HG03439 (cell line): ENCODE data around the gene CNOT3.
"Not testable (repeated sequence)": the region's sequence is repeated elsewhere in the genome, so short reads cannot be mapped to it uniquely, and the experiment has no call there.

Experiments
- ATAC-seq: cut with Tn5 transposase; IDR thresholded peaks from one replicate; pipeline ENCODE4 v1.9.1; 2021; ENCODE audit warnings: mild to moderate bottlenecking, moderate library complexity; ENCODE audit not compliant: unreplicated experiment

The CNOT3 gene

DNA sequence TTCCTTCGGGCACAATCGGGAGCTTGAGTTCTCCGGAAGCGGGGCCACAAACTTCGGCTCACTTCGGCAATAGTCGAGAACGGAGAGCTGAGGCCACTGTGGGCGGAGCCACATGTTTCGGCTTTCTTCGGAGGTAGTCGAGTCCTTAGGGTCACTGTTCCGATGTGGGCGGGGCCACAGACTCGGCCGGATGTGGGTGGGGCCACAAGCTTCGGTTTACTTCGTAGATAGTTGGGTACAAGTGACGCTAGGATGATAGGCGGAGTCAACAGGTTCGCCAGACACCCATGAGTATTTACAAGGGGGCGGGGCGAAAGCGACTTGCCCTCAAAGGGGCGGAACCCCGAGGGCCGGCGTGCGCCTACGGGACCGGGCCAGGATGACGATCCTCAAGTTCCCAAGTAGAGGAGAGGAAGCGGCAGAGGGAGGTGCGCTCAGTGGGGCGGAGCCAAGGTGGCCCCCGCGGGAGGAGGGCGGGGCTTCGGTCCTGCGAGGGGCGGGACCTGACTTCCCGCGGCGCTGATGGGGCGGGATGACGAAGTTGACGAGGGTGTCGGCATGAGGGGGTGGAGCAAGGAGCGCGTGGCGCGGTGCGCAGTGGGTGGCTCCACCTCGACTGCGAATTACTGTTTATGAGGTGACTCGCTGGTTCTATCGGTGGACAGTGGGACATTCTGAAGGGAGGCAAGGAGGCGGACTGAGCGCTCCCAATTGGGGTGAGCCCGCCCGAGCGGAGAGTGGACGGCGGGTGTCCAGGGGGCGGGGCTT lies 52.4 kb downstream of the CNOT3 start:
- peak; percentile 52 for ATAC-seq

DNA sequence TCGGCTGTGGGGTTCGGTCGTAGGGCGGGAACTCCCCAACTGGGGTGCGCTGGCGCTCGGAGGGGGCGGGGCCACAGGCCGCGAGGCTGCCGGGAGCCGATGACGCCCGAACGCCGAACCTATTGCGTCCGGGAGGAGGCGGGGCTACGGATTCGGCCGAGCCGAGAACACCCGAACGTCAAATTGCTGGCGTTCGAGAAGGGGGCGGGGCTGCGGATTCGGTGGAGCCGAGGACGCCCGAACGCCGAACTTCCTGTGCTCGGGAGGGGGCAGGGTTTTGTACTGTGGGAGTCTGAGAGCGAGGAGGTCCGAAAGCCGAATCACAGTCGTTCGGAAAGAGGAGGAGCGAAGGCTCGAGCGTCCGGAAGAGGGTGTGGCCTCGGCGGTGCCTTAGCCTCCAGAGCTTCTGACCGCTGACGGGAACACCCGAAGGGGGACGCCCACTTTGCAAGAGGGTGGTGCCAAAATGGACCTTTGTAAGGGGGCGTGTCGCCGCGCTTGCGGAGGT lies 53.0 kb downstream of the CNOT3 start:
- ATAC-seq, result peak; percentile 51

DNA sequence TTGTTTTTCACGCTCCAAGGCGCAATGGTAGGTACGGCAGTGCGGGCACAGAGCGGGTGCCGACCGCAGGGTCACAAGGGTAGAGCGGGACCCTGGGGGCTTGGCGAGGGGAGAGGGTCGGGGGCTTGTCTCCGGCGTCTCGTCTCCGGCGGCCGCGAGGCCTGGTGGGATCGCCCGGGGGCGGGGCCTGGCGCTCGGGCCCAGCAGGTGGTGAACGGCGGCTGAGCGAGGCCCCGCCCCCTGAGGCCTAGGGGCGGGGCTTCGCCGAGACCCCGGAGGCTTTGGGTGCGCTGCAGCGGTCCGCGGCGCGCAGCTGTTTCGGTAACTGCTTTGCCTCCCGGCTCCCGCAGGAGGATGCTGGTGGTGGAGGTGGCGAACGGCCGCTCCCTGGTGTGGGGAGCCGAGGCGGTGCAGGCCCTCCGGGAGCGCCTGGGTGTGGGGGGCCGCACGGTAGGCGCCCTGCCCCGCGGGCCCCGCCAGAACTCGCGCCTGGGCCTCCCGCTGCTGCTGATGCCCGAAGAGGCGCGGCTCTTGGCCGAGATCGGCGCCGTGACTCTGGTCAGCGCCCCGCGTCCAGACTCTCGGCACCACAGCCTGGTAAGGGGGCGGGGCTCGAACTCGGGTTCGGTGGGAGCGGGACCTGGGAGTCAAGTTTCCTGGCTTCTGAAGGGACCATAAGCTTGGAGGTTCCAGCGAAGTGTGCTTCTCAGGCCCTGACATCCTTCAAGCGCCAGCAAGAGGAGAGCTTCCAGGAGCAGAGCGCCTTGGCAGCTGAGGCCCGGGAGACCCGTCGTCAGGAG lies 53.6 kb downstream of the CNOT3 start, which contains the start of gene TSEN34:
TSEN34 (plus strand) TSS at position 298 of the 800 bp plus-strand sequence; CDS start at position 355, 57 bp downstream.
- ATAC-seq, result peak; percentile 26

DNA sequence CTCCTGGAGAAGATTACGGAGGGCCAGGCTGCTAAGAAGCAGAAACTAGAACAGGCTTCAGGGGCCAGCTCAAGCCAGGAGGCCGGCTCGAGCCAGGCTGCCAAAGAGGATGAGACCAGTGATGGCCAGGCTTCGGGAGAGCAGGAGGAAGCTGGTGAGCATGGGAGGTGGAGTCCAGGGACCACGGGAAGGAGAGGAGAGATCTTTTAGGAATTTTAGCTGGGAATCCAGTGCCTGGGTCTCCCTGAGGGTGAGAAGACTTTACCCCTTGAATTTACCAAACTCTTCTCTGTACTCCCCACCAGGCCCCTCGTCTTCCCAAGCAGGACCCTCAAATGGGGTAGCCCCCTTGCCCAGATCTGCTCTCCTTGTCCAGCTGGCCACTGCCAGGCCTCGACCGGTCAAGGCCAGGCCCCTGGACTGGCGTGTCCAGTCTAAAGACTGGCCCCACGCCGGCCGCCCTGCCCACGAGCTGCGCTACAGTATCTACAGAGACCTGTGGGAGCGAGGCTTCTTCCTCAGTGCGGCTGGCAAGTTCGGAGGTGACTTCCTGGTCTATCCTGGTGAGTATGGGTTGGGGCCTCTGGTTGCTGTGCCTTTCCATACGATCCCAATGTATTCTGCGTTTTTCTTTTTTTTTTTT lies 54.4 kb downstream of the CNOT3 start:
- no peak for ATAC-seq

DNA sequence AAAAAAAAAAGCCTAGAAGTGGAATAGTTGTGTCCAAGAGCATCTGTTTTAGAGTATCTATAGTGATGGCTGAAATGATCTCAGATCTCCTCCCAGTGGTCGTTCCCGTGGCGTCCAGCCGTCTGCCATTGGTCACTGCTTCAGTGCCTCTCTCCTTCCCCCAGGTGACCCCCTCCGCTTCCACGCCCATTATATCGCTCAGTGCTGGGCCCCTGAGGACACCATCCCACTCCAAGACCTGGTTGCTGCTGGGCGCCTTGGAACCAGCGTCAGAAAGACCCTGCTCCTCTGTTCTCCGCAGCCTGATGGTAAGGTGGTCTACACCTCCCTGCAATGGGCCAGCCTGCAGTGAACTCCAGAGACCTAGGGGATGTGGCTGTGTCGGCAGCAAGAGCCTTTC lies 55.4 kb downstream of the CNOT3 start:
- no peak for ATAC-seq

DNA sequence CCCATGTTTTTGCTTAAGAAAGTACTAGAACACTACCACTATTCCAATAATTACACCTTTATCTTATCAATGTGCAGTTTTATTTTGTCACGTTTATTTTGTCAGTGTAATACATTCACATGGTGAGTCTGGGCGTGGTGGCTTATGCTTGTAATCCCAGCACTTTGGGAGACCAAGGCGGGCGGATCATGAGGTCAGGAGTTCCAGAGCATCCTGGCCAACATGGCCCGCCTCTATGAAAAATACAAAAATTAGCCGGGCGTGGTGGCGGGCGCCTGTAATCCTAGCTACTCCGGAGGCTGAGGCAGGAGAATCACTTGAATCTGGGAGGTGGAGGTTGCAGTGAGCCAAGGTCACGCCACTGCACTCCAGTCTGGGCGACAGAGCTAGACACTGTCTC lies 56.9 kb downstream of the CNOT3 start:
- not testable (repeated sequence) for ATAC-seq

DNA sequence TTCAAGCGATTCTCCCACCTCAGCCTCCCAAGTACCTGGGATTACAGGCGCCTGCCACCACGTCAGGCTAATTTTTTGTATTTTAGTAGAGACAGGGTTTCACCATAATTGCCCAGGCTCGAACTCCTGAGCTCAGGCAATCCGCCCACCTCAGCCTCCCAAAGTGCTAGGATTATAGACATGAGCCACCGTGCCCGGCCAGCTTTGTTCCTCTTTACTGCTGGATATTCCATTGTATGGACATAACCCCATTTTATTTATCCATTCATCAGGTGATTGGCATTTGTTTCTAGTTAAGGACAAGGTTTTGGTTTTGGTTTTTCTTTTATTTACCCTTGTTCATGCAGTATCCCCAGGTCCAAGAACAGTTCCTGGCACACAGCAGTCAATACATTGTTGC lies 59.0 kb downstream of the CNOT3 start:
- ATAC-seq, result no peak

DNA sequence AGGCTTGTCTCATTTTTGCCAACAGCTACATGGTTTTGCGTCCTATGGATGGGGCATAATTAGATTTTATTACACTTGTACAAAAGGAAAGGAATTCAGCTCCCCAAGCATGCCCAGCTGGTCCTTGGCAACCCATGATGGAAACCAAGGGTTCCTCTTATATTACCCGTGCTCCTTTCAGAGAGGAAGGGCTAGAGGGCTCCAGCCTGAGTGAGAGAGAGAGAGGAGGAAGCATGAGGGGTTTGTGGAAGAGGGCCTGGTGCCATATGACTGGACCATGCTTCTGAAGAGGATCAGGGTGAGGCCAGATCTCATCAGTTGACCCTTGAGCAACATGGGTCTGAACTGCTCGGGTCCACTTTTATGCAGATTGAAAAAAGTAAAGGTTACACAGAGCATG lies 59.6 kb downstream of the CNOT3 start:
- ATAC-seq, result no peak

DNA sequence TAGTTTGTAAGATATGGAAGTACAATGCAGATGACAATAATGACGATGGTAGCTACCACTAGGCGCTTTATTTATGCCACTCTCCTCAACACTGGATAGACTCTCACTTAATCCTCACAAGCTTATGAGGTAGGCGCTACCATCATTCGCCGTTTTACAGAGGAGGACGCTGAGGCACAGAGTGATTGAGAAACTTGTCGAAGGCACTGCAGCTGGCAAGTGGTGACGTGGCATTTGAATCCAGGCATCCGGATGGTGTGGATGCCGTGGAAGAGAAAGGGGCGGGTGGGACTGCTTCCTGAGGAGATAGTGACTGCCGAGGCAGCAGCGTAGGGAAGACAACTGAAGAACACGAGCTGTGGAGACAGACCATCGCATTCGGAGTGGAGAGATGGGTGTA lies 61.8 kb downstream of the CNOT3 start:
- ATAC-seq, result no peak

DNA sequence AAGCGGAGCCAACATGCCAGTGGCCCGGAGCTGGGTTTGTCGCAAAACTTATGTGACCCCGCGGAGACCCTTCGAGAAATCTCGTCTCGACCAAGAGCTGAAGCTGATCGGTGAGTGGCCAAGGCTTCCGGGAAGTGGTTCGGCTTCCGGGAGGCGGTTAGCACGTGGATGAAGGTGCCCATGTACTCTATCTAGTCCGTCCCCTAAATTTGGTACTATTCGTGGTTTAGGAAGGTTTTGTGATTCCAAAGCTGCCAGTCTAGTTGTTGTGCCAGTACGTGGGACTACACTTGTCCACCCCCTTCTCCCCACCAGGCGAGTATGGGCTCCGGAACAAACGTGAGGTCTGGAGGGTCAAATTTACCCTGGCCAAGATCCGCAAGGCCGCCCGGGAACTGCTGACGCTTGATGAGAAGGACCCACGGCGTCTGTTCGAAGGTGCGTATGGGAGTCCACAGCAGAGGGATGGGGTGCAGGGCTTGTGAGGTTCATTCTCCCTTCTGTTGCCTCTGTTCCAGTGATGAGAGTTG lies 63.7 kb downstream of the CNOT3 start:
- no peak for ATAC-seq

DNA sequence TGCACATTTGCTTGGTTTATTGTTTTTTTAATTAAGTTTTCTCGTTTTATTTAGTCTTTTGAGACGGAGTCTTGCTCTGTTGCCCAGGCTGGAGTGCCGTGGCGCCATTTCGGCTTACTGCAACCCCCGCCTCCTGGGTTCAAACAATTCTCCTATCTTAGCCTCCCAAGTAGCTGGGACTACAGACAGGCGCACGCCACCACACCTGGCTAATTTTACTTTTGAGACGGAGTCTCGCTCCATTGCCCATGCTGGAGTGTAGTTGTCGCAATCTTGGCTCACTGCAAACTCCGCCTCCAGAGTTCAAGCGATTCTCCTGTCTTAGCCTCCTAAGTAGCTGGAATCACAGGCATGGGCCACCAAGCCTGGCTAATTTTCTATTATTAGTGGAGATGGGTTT lies 64.4 kb downstream of the CNOT3 start:
- no peak for ATAC-seq

DNA sequence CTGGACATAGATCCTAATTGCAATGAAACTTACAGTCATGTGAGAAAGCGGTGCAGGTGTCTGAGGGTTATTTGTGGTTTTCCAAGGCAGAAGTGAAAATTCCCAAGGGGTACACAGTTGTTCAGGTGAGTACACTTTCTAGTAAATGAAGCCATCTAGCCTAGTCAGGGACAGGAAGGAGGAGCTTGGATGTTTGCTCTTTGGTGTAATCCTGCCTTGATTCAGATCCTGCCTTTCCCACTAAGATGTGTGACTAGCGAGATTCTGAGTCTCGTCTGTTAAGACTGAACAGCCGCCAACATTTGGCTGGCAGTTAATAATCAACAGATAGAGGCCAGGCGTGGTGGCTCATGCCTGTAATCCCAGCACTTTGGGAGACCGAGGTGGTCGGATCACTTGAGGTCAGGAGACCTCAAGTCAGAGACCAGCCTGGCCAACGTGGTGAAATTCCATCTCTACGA lies 65.6 kb downstream of the CNOT3 start:
- no peak for ATAC-seq

DNA sequence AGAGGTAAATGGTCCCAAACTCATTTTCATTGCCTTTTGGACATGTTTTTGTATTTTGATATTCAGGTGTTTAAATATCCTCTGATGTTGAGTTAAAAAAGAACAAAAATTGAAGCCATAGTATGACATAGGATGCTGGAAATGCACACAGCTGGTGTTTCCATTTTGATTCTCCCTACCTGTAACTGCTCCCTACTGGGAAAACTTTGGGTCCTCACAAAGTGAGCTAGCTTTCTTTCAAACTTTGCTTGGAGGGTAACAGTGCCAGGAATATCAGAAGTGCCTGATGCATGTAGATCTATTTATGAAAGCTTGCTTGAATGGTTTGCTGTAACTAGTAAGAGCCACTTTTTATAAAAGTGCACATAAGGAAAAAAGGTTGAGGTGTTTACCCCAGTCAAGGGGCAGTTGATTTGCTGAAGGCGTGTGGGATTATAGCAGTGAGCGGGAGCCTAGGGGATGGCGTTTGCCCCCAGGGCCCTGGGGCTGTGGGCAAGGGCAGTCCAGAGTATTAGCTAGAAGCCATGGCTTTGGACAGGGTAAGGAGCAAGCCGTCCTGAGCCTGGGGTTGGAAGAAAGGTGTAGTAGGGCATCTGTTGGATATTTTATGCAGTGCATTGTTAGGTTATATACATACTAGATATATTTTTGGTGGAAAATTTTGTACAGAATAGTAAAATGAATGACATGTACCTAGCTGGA lies 67.4 kb downstream of the CNOT3 start:
- ATAC-seq, result no peak
